Panc1 (cell line): ENCODE data around the gene CCDC141.

Experiments used
- CTCF ChIP-seq: fragments of 450-650 bp; IDR thresholded peaks from 2 replicates; pipeline ENCODE4 v1.5.1; 2017; ENCODE audit warnings: mild to moderate bottlenecking
- POLR2AphosphoS5 ChIP-seq: IDR thresholded peaks from 2 replicates; pipeline ENCODE4 v1.6.1; 2012; ENCODE audit warnings: mild to moderate bottlenecking, low read depth, low read length, moderate library complexity
- SIN3A ChIP-seq: IDR thresholded peaks from 2 replicates; pipeline ENCODE4 v1.6.1; 2012; ENCODE audit warnings: low read depth, mild to moderate bottlenecking, low read length, moderate library complexity, borderline replicate concordance; ENCODE audit not compliant: insufficient read depth
- TF ChIP-seq, protein P1 (sequence below), 2 experiments: IDR thresholded peaks; 2 replicates each; pipeline ENCODE4 v1.6.1; 2011 to 2012; ENCODE audit warnings: low read depth in 2 of 2, control low read depth in 1 of 2, low read length in 1 of 2, mild to moderate bottlenecking in 1 of 2, moderate library complexity in 1 of 2; ENCODE audit not compliant: insufficient read depth in 1 of 2

- TF ChIP-seq CTCF = no peak
- no peak for TF ChIP-seq POLR2AphosphoS5
- no peak for TF ChIP-seq SIN3A
- TF ChIP-seq, protein P1, sequence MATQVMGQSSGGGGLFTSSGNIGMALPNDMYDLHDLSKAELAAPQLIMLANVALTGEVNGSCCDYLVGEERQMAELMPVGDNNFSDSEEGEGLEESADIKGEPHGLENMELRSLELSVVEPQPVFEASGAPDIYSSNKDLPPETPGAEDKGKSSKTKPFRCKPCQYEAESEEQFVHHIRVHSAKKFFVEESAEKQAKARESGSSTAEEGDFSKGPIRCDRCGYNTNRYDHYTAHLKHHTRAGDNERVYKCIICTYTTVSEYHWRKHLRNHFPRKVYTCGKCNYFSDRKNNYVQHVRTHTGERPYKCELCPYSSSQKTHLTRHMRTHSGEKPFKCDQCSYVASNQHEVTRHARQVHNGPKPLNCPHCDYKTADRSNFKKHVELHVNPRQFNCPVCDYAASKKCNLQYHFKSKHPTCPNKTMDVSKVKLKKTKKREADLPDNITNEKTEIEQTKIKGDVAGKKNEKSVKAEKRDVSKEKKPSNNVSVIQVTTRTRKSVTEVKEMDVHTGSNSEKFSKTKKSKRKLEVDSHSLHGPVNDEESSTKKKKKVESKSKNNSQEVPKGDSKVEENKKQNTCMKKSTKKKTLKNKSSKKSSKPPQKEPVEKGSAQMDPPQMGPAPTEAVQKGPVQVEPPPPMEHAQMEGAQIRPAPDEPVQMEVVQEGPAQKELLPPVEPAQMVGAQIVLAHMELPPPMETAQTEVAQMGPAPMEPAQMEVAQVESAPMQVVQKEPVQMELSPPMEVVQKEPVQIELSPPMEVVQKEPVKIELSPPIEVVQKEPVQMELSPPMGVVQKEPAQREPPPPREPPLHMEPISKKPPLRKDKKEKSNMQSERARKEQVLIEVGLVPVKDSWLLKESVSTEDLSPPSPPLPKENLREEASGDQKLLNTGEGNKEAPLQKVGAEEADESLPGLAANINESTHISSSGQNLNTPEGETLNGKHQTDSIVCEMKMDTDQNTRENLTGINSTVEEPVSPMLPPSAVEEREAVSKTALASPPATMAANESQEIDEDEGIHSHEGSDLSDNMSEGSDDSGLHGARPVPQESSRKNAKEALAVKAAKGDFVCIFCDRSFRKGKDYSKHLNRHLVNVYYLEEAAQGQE (IDR thresholded peaks at IDR 0.05; ENCODE audit: insufficient read depth in 1 of 2, low read depth in 2 of 2, low read length in 1 of 2) = no peak
Measured at GRCh38 chr2:178886006-178886405, 163.9 kb downstream of the CCDC141 start.
